ENCODE results near the gene PRSS58. TPM values are rescaled to one million over a fixed set of nuclear protein-coding genes. Genes with fewer than 3 reads are reported as not detected.

Gene PRSS58
- total and polyA plus RNA-seq, 7 experiments from 2014 or later: not detected

DNA sequence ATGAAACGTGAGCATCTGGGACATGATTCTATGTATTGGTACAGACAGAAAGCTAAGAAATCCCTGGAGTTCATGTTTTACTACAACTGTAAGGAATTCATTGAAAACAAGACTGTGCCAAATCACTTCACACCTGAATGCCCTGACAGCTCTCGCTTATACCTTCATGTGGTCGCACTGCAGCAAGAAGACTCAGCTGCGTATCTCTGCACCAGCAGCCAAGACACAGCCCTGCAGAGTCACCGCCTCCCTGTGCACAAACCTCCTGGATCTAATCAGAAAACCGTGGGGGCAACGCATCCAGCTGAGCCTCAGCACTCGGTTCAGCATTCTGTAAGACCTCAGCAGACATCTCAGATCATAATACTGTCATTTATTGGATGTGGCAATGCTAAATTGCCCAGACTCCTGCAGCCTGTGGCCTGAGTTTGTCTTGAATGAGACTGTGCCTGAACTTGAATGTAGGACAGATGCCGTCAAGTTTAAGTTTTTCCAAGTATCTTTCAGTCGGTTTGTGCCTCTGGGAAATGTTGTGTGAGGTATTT is 41.5 kb upstream of the PRSS58 start:
- no peaks in the 10 kb centered on the region for H3K9me3 ChIP-seq (ENCODE audit: control insufficient read depth in 2 of 3, low read length in 3 of 3)
- H3K4me3 Mint-ChIP-seq: peak overlapping the region; percentile 25 to 62 (median 48)
- intact Hi-C loops (cut with micrococcal nuclease): no loop called here
- no peak overlapping the region for H3K4me3 ChIP-seq (ENCODE audit: low read length)
- H3K9me3 Mint-ChIP-seq: no peaks in the 10 kb centered on the region
- POLR2A ChIA-PET: interaction anchor here (0.6 to 4.0 kb wide), 5 partner anchors 171 to 512 kb away, joined by 4 to 35 read pairs (median 19); no protein-coding TSS in a partner anchor
- H3K27me3 ChIP-seq (ENCODE audit: control insufficient read depth in 2 of 2, insufficient read depth in 2 of 2, low read length in 2 of 2): no peaks in the 10 kb centered on the region
- ATAC-seq (no peak), DNase-seq (peak in 1 of 9 donors; percentile 27)
- H3K4me1 ChIP-seq (ENCODE audit: control insufficient read depth in 2 of 2, insufficient read depth in 2 of 2, low read length in 2 of 2): peaks cover 0 to 28% of the 10 kb centered on the region in 2 donors
- CTCF ChIA-PET: interaction anchor here (0.8 kb wide), 1 partner anchor 9 kb away, joined by 3 read pairs; no protein-coding TSS in a partner anchor
- H3K27me3 Mint-ChIP-seq: peaks cover 10 to 38% (median 29%) of the 10 kb centered on the region in 5 donors
- no peaks in the 10 kb centered on the region for H3K36me3 ChIP-seq (ENCODE audit: control insufficient read depth in 2 of 3, insufficient read depth in 3 of 3, low read length in 3 of 3)
- H3K4me1 Mint-ChIP-seq: peaks cover 8 to 46% (median 33%) of the 10 kb centered on the region in 7 donors
- H3K27ac ChIP-seq (ENCODE audit: low read depth, low read length): no peak overlapping the region
- H3K27ac Mint-ChIP-seq: peak overlapping the region in 5 of 9 donors; percentile 30 to 66 (median 57)
- no peaks in the 10 kb centered on the region for H3K36me3 Mint-ChIP-seq

DNA sequence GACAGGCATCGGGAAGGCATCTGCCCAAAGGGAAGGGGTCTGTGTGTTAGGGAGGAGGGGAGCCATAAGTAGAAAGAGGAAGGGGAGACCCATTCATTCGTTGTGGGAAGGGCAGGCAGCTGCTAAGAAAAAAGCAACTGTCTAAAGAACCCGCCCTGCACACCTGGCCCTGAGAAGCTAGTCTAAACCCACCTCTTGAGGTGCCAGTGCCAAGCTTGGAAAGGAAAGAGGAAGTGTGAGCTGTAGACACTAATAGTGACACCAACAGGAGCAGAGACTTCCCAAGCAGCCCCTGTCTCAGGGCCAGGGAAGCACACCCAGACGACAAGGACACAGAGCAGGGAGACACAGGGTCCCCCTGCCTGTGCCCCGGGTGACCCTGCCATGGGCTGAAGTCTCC is 40.8 kb upstream of the PRSS58 start:
- DNase-seq: no peak
- peak overlapping the region in 7 of 10 donors; percentile 13 to 74 (median 23) for H3K4me3 Mint-ChIP-seq
- Histone ChIP-seq H3K4me3 (ENCODE audit: low read length) (no peak overlapping the region), H3K27me3 (ENCODE audit: control insufficient read depth in 2 of 2, insufficient read depth in 2 of 2, low read length in 2 of 2) (no peaks in the 10 kb centered on the region), H3K4me1 (ENCODE audit: control insufficient read depth in 2 of 2, insufficient read depth in 2 of 2, low read length in 2 of 2) (peaks cover 0 to 22% of the 10 kb centered on the region in 2 donors), H3K9me3 (ENCODE audit: control insufficient read depth in 2 of 3, low read length in 3 of 3) (no peaks in the 10 kb centered on the region), H3K36me3 (ENCODE audit: control insufficient read depth in 2 of 3, insufficient read depth in 3 of 3, low read length in 3 of 3) (no peaks in the 10 kb centered on the region), H3K27ac (ENCODE audit: low read depth, low read length) (no peak overlapping the region)
- peaks cover 9 to 40% (median 27%) of the 10 kb centered on the region in 7 donors for H3K4me1 Mint-ChIP-seq
- no peaks in the 10 kb centered on the region for H3K36me3 Mint-ChIP-seq
- ChIA-PET CTCF (interaction anchor here (0.7 kb wide), 1 partner anchor 323 kb away, joined by 3 read pairs; no protein-coding TSS in a partner anchor), POLR2A (interaction anchor here (0.6 to 4.0 kb wide), 5 partner anchors 10 to 513 kb away, joined by 3 to 35 read pairs (median 6); no protein-coding TSS in a partner anchor)
- H3K9me3 Mint-ChIP-seq: no peaks in the 10 kb centered on the region
- intact Hi-C loops (cut with micrococcal nuclease): no loop called here
- H3K27me3 Mint-ChIP-seq: peaks cover 10 to 42% (median 26%) of the 10 kb centered on the region in 5 donors
- H3K27ac Mint-ChIP-seq: peak overlapping the region in 1 of 9 donors; percentile 68
- peak; percentile 30 for ATAC-seq

- H3K4me1 ChIP-seq (ENCODE audit: control insufficient read depth in 2 of 2, insufficient read depth in 2 of 2, low read length in 2 of 2): peaks cover 0 to 21% of the 10 kb centered on the region in 2 donors
- no peaks in the 10 kb centered on the region for H3K36me3 ChIP-seq (ENCODE audit: control insufficient read depth in 2 of 3, insufficient read depth in 3 of 3, low read length in 3 of 3)
- ATAC-seq: no peak
- no peaks in the 10 kb centered on the region for H3K27me3 ChIP-seq (ENCODE audit: control insufficient read depth in 2 of 2, insufficient read depth in 2 of 2, low read length in 2 of 2)
- Mint-ChIP-seq H3K36me3 (no peaks in the 10 kb centered on the region), H3K4me3 (peak overlapping the region in 2 of 10 donors; percentile 31 to 62), H3K4me1 (peaks cover 9 to 36% (median 24%) of the 10 kb centered on the region in 7 donors), H3K9me3 (peaks cover 0 to 1% (median 0%) of the 10 kb centered on the region in 11 donors), H3K27me3 (peaks cover 10 to 42% (median 25%) of the 10 kb centered on the region in 5 donors), H3K27ac (no peak overlapping the region)
- no peak overlapping the region for H3K4me3 ChIP-seq (ENCODE audit: low read length)
- DNase-seq: no peak
- H3K27ac ChIP-seq (ENCODE audit: low read depth, low read length): no peak overlapping the region
- ChIA-PET POLR2A (interaction anchor here (0.7 to 4.0 kb wide), 4 partner anchors 11 to 514 kb away, joined by 3 to 35 read pairs (median 20); no protein-coding TSS in a partner anchor), CTCF (interaction anchor here (0.7 kb wide), 1 partner anchor 322 kb away, joined by 3 read pairs; no protein-coding TSS in a partner anchor)
- H3K9me3 ChIP-seq (ENCODE audit: control insufficient read depth in 2 of 3, low read length in 3 of 3): no peaks in the 10 kb centered on the region
- intact Hi-C loops (cut with micrococcal nuclease): no loop called here
Observed at GRCh38 chr7:142298009-142298408, 40.2 kb upstream of the PRSS58 start.

DNA sequence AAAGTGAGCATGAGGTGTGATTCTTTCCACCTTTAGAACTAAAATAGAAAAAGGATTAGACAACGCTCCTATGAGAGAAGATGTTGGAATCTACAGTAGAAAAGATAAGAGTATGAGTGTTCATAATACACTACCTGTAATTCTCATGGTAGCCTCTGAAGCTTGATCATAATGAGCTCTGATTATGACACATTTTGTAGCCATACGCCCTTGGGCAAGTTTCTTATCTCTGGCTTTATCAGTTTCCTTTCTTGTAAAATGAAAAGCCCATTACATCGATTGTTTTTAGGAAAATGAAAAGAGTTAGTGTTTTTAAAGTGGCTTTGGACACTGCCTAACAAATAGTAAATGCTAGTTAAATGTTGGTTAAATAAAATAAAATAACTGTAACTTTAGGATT is 22.4 kb upstream of the PRSS58 start:
- no peak for DNase-seq
- H3K4me3 ChIP-seq (ENCODE audit: low read length): no peak overlapping the region
- H3K27ac ChIP-seq (ENCODE audit: low read depth, low read length): no peak overlapping the region
- H3K36me3 ChIP-seq (ENCODE audit: control insufficient read depth in 2 of 3, insufficient read depth in 3 of 3, low read length in 3 of 3): no peaks in the 10 kb centered on the region
- Mint-ChIP-seq H3K27me3 (peaks cover 33 to 53% (median 45%) of the 10 kb centered on the region in 5 donors), H3K36me3 (peaks cover 0 to 9% (median 5%) of the 10 kb centered on the region in 5 donors), H3K27ac (no peak overlapping the region), H3K9me3 (peaks cover 6 to 21% (median 10%) of the 10 kb centered on the region in 11 donors), H3K4me3 (no peak overlapping the region), H3K4me1 (peaks cover 0 to 4% (median 0%) of the 10 kb centered on the region in 7 donors)
- ATAC-seq: no peak
- ChIA-PET CTCF (no interaction called here), POLR2A (no interaction called here)
- no peaks in the 10 kb centered on the region for H3K4me1 ChIP-seq (ENCODE audit: control insufficient read depth in 2 of 2, insufficient read depth in 2 of 2, low read length in 2 of 2)
- intact Hi-C loops (cut with micrococcal nuclease): no loop called here
- peaks cover 0 to 5% of the 10 kb centered on the region in 2 donors for H3K27me3 ChIP-seq (ENCODE audit: control insufficient read depth in 2 of 2, insufficient read depth in 2 of 2, low read length in 2 of 2)
- H3K9me3 ChIP-seq (ENCODE audit: control insufficient read depth in 2 of 3, low read length in 3 of 3): no peaks in the 10 kb centered on the region

GRCh38 chr7:142279601-142280000 is 21.7 kb upstream of the PRSS58 start:
- ATAC-seq (no peak), DNase-seq (no peak)
- Histone ChIP-seq H3K27me3 (ENCODE audit: control insufficient read depth in 2 of 2, insufficient read depth in 2 of 2, low read length in 2 of 2) (peaks cover 0 to 5% of the 10 kb centered on the region in 2 donors), H3K9me3 (ENCODE audit: control insufficient read depth in 2 of 3, low read length in 3 of 3) (no peaks in the 10 kb centered on the region), H3K27ac (ENCODE audit: low read depth, low read length) (no peak overlapping the region), H3K4me3 (ENCODE audit: low read length) (no peak overlapping the region), H3K4me1 (ENCODE audit: control insufficient read depth in 2 of 2, insufficient read depth in 2 of 2, low read length in 2 of 2) (no peaks in the 10 kb centered on the region), H3K36me3 (ENCODE audit: control insufficient read depth in 2 of 3, insufficient read depth in 3 of 3, low read length in 3 of 3) (no peaks in the 10 kb centered on the region)
- H3K9me3 Mint-ChIP-seq: peaks cover 10 to 28% (median 13%) of the 10 kb centered on the region in 11 donors
- H3K36me3 Mint-ChIP-seq: peaks cover 0 to 13% (median 9%) of the 10 kb centered on the region in 5 donors
- intact Hi-C loops (cut with micrococcal nuclease): no loop called here
- H3K27me3 Mint-ChIP-seq: peaks cover 36 to 57% (median 49%) of the 10 kb centered on the region in 5 donors
- ChIA-PET CTCF (no interaction called here), POLR2A (no interaction called here)
- no peak overlapping the region for H3K4me3 Mint-ChIP-seq
- peaks cover 0 to 4% (median 0%) of the 10 kb centered on the region in 7 donors for H3K4me1 Mint-ChIP-seq
- no peak overlapping the region for H3K27ac Mint-ChIP-seq

DNA sequence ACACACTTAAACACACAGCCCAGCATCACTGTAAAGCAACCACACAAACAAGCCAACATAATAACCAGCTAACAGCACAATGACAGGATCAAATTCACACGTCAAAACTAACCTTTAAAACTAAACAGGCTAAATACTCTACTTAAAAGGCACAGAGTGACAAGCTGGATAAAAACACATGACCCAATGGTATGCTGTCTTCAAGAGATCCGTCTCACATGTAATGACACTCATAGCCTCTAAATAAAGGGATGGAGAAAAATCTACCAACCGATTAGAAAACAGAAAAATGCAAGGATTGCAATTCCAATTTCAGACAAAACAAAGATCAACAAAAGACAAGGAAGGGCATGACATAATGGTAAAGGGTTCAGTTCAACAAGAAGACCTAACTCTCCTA is 17.2 kb upstream of the PRSS58 start:
- POLR2A ChIA-PET: no interaction called here
- H3K36me3 Mint-ChIP-seq: peaks cover 0 to 13% (median 10%) of the 10 kb centered on the region in 5 donors
- no peak overlapping the region for H3K4me3 ChIP-seq (ENCODE audit: low read length)
- peaks cover 0 to 5% of the 10 kb centered on the region in 2 donors for H3K27me3 ChIP-seq (ENCODE audit: control insufficient read depth in 2 of 2, insufficient read depth in 2 of 2, low read length in 2 of 2)
- H3K4me3 Mint-ChIP-seq: no peak overlapping the region
- no peak for DNase-seq
- H3K9me3 Mint-ChIP-seq: peaks cover 10 to 30% (median 13%) of the 10 kb centered on the region in 11 donors
- CTCF ChIA-PET: no interaction called here
- no peak overlapping the region for H3K27ac ChIP-seq (ENCODE audit: low read depth, low read length)
- H3K4me1 Mint-ChIP-seq: no peaks in the 10 kb centered on the region
- intact Hi-C loops (cut with micrococcal nuclease): no loop called here
- H3K27me3 Mint-ChIP-seq: peaks cover 29 to 57% (median 33%) of the 10 kb centered on the region in 5 donors
- H3K27ac Mint-ChIP-seq: no peak overlapping the region
- H3K9me3 ChIP-seq (ENCODE audit: control insufficient read depth in 2 of 3, low read length in 3 of 3): no peaks in the 10 kb centered on the region
- H3K4me1 ChIP-seq (ENCODE audit: control insufficient read depth in 2 of 2, insufficient read depth in 2 of 2, low read length in 2 of 2): no peaks in the 10 kb centered on the region
- H3K36me3 ChIP-seq (ENCODE audit: control insufficient read depth in 2 of 3, insufficient read depth in 3 of 3, low read length in 3 of 3): no peaks in the 10 kb centered on the region
- ATAC-seq: no peak

Measured in naive thymus-derived CD4-positive, alpha-beta T cell (primary cell).